ENCODE results near the gene ADAP1. TPM values are rescaled to one million over a fixed set of nuclear protein-coding genes. Genes with fewer than 3 reads are reported as not detected.

Gene ADAP1
- total RNA-seq, 2 donors from 2014 or later, result 24.5 to 24.6 TPM

- DNase-seq (ENCODE audit: low spot score) (no peak), ATAC-seq (ENCODE audit: insufficient number of reproducible peaks, low FRiP score, low read depth) (no peak)
- peaks cover 80% of the 10 kb centered on the region for H3K36me3 ChIP-seq
- no peak for TF ChIP-seq CTCF (IDR thresholded peaks at IDR 0.05)
- H3K4me3 ChIP-seq, result no peak overlapping the region
- H3K27ac ChIP-seq, result no peak overlapping the region
- H3K4me1 ChIP-seq (ENCODE audit: control insufficient read depth in 1 of 2, low read depth in 2 of 2), result no peaks in the 10 kb centered on the region
- H3K27me3 ChIP-seq (replicated peaks; ENCODE audit: insufficient read depth), result no peaks in the 10 kb centered on the region
- no peaks in the 10 kb centered on the region for H3K9me3 ChIP-seq
These were observed 95.0 kb downstream of the ADAP1 start for GRCh38 chr7:859359-860030.

GRCh38 chr7:857661-858060, 96.8 kb downstream of the ADAP1 start:
- no peak for ATAC-seq (ENCODE audit: insufficient number of reproducible peaks, low FRiP score, low read depth)
- Histone ChIP-seq H3K4me3 (no peak overlapping the region), H3K9me3 (no peaks in the 10 kb centered on the region), H3K36me3 (peaks cover 93% of the 10 kb centered on the region), H3K4me1 (ENCODE audit: control insufficient read depth in 1 of 2, low read depth in 2 of 2) (no peaks in the 10 kb centered on the region), H3K27me3 (replicated peaks; ENCODE audit: insufficient read depth) (no peaks in the 10 kb centered on the region), H3K27ac (no peak overlapping the region)
- DNase-seq (ENCODE audit: low spot score), result no peak
- no peak for TF ChIP-seq CTCF (IDR thresholded peaks at IDR 0.05)

GRCh38 chr7:856444-857095, 97.9 kb downstream of the ADAP1 start:
- peaks cover 93% of the 10 kb centered on the region for H3K36me3 ChIP-seq
- DNase-seq (ENCODE audit: low spot score), result no peak
- no peak overlapping the region for H3K4me3 ChIP-seq
- ATAC-seq (ENCODE audit: insufficient number of reproducible peaks, low FRiP score, low read depth), result no peak
- no peak overlapping the region for H3K27ac ChIP-seq
- H3K27me3 ChIP-seq (replicated peaks; ENCODE audit: insufficient read depth), result no peaks in the 10 kb centered on the region
- H3K9me3 ChIP-seq, result no peaks in the 10 kb centered on the region
- TF ChIP-seq CTCF (IDR thresholded peaks at IDR 0.05), result no peak
- no peaks in the 10 kb centered on the region for H3K4me1 ChIP-seq (ENCODE audit: control insufficient read depth in 1 of 2, low read depth in 2 of 2)

- H3K36me3 ChIP-seq, result peaks cover 86% of the 10 kb centered on the region
- no peaks in the 10 kb centered on the region for H3K9me3 ChIP-seq
- ATAC-seq (ENCODE audit: insufficient number of reproducible peaks, low FRiP score, low read depth), result no peak
These were observed 98.7 kb downstream of the ADAP1 start for GRCh38 chr7:855686-856369.

More at GRCh38 chr7:855686-856369, 98.7 kb downstream of the ADAP1 start:
- DNase-seq (ENCODE audit: low spot score), result no peak
- no peak for TF ChIP-seq CTCF (IDR thresholded peaks at IDR 0.05)
- no peaks in the 10 kb centered on the region for H3K27me3 ChIP-seq (replicated peaks; ENCODE audit: insufficient read depth)
- no peak overlapping the region for H3K4me3 ChIP-seq
- no peaks in the 10 kb centered on the region for H3K4me1 ChIP-seq (ENCODE audit: control insufficient read depth in 1 of 2, low read depth in 2 of 2)
- H3K27ac ChIP-seq, result no peak overlapping the region

All from thoracic aorta (tissue), 2 donors.